Measurements from ENCODE around the gene TBC1D30. TPM values are rescaled to one million over a fixed set of nuclear protein-coding genes. Genes with fewer than 3 reads are reported as not detected.

The TBC1D30 gene
- total RNA-seq, 4 donors from 2014 or later: 2.5 to 11.4 (median 6.6) TPM

DNA sequence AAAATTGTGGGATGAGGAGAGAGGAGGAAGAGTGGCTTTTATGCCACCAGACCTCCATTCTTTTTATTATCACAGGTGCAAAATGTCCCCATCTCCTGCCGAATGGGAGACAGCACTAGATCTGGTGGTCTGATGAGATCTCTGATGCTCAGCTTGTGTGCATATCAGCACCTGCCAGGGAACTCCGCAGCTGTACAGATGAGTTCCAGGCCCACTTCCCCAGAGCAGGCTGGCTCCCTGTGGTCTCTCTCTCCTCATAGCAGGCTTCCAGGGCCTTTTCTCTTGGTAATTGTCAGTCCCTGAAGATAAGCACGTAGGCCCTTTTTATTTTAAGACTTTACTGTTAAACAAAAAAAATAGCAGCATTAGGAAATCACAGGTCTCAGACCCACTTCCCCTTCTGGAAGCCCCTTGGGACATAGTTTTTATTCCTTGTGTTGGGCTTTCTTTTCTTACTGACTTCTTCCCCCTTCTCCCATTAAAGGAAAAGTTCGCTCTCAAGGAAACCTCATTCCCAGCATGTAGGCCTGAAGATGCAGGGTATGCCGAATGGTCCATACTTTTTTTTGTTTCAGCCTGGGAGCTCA lies 4.5 kb upstream of the TBC1D30 start:
- Histone ChIP-seq H3K36me3 (no peaks in the 10 kb centered on the region), H3K27me3 (peaks cover 0 to 17% of the 10 kb centered on the region in 2 donors), H3K4me3 (no peak overlapping the region), H3K9me3 (peaks cover 0 to 9% (median 1%) of the 10 kb centered on the region in 4 donors), H3K4me1 (peaks cover 0 to 9% (median 8%) of the 10 kb centered on the region in 4 donors), H3K27ac (no peak overlapping the region)
- DNase-seq (ENCODE audit: low spot score in 2 of 2): no peak
- no peak for TF ChIP-seq POLR2A (IDR thresholded peaks at IDR 0.05)
- 75 to 84% methylated on average over 5 of the region's 5 CpGs for whole genome bisulfite sequencing, 2 donors

- Histone ChIP-seq H3K27ac (no peak overlapping the region), H3K36me3 (no peaks in the 10 kb centered on the region), H3K4me1 (peaks cover 0 to 16% (median 13%) of the 10 kb centered on the region in 4 donors), H3K4me3 (no peak overlapping the region), H3K27me3 (peaks cover 0 to 24% of the 10 kb centered on the region in 2 donors), H3K9me3 (peaks cover 0 to 9% (median 1%) of the 10 kb centered on the region in 4 donors)
- no peak for DNase-seq (ENCODE audit: low spot score in 2 of 2)
- TF ChIP-seq POLR2A (IDR thresholded peaks at IDR 0.05) (no peak), EP300 (IDR thresholded peaks at IDR 0.05) (no peak), CTCF (IDR thresholded peaks at IDR 0.05) (no peak)
- 67 to 82% methylated on average over 3 of the region's 3 CpGs for WGBS, 2 donors
Measured at GRCh38 chr12:64820593-64820992, 3.9 kb upstream of the TBC1D30 start.

DNA sequence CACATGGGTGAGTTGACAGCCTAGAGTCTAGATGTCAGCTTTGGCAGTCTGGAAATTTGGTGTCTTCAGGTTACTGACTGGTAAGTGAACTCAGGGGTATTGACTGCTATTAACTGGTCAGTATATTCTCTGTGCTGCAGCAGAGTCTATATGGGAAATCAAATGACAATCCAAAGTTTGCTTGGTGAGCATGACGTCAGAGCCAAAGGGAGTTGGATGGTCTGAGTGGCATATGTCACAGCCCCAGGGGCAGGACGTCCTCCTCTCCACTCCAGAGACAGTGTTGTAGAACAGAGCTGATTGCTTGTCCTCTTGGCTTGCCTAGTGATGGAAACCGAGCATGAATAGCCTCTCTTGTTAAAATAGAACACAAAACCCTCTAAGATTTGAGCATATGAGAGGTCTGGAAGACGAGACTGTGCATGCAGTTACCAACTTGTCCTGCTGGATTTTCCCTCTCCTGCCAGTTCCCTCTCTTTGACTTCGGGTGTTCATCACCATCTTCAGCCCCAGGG lies 3.3 kb upstream of the TBC1D30 start:
- 39 to 50% methylated on average over 5 of the region's 5 CpGs for WGBS, 2 donors
- TF ChIP-seq EP300 (IDR thresholded peaks at IDR 0.05) (no peak), POLR2A (IDR thresholded peaks at IDR 0.05) (no peak), CTCF (IDR thresholded peaks at IDR 0.05) (no peak)

DNA sequence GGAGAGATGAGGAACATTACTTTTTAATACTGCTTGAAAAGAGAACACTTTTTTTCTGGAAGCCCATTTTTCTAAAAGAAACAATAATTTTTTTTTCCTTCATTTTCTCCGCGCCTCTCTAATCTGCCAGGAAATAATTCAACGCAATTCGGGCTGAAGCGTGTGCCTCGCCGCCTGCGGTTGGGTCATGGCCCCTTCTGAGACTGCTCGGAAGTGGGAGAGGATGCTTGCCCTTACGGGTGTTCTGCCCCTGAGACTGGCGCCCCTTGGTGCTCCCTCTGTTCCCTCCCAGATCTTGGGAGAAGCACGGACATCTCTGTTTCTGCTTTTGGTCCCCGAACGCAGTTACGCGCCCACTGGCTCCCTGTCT lies 332 bp upstream of the TBC1D30 start:
- DNase-seq (ENCODE audit: low spot score in 2 of 2): no peak
- Histone ChIP-seq H3K4me3 (peak overlapping the region; percentile 4 to 53 (median 40)), H3K4me1 (peaks cover 0 to 27% (median 16%) of the 10 kb centered on the region in 4 donors), H3K9me3 (peaks cover 0 to 9% (median 1%) of the 10 kb centered on the region in 4 donors), H3K27ac (no peak overlapping the region), H3K27me3 (peaks cover 0 to 57% of the 10 kb centered on the region in 2 donors), H3K36me3 (no peaks in the 10 kb centered on the region)
- TF ChIP-seq CTCF (IDR thresholded peaks at IDR 0.05) (no peak), POLR2A (IDR thresholded peaks at IDR 0.05) (no peak), EP300 (IDR thresholded peaks at IDR 0.05) (no peak)
- WGBS, 2 donors: 6 to 8% methylated on average over 13 to 15 of the region's 16 CpGs

More for the DNA sequence above, 3.3 kb upstream of the TBC1D30 start:
- no peaks in the 10 kb centered on the region for H3K36me3 ChIP-seq
- peaks cover 0 to 29% of the 10 kb centered on the region in 2 donors for H3K27me3 ChIP-seq
- H3K4me3 ChIP-seq: no peak overlapping the region
- H3K9me3 ChIP-seq: peaks cover 0 to 9% (median 1%) of the 10 kb centered on the region in 4 donors
- H3K4me1 ChIP-seq: peaks cover 0 to 22% (median 15%) of the 10 kb centered on the region in 4 donors
- DNase-seq (ENCODE audit: low spot score in 2 of 2): no peak
- H3K27ac ChIP-seq: no peak overlapping the region

GRCh38 chr12:64825143-64826021 lies 935 bp downstream of the TBC1D30 start:
- 3 to 5% methylated on average over 31 to 47 of the region's 51 CpGs for WGBS, 2 donors
- Histone ChIP-seq H3K4me1 (peaks cover 0 to 27% (median 16%) of the 10 kb centered on the region in 4 donors), H3K36me3 (no peaks in the 10 kb centered on the region), H3K4me3 (peak overlapping the region in 3 of 4 donors; percentile 35 to 53 (median 44)), H3K9me3 (peaks cover 0 to 9% (median 1%) of the 10 kb centered on the region in 4 donors), H3K27ac (no peak overlapping the region), H3K27me3 (peaks cover 0 to 57% of the 10 kb centered on the region in 2 donors)
- TF ChIP-seq EP300 (IDR thresholded peaks at IDR 0.05): no peak
- no peak for TF ChIP-seq CTCF (IDR thresholded peaks at IDR 0.05)
- no peak for DNase-seq (ENCODE audit: low spot score in 2 of 2)

Data from tibial nerve (tissue), 4 donors.